Neutrophil (primary cell): Measurements from ENCODE around the gene PVALEF.

Source experiments
- H3K27ac ChIP-seq: fragments of 200-600 bp; sonication (generic); 2 replicates; pipeline ENCODE4 v1.5.1; 2016; ENCODE audit warnings: mild to moderate bottlenecking, moderate library complexity
- H3K27me3 ChIP-seq: fragments of 200-600 bp; sonication (generic); 2 replicates; pipeline ENCODE4 v1.6.0; 2016; ENCODE audit warnings: mild to moderate bottlenecking
- H3K36me3 ChIP-seq: fragments of 200-600 bp; sonication (generic); 2 replicates; pipeline ENCODE4 v1.5.1; 2017
- H3K4me1 ChIP-seq, 2 experiments: fragments of 200-600 bp in 1 of 2; sonication (generic) in 1 of 2; 1 replicate in 1 of 2; 2 replicates in 1 of 2; pipeline versions ENCODE4 v1.5.1 to v1.6.1; 2013 to 2016; ENCODE audit warnings: low read depth in 1 of 2, low read length in 1 of 2, mild to moderate bottlenecking in 1 of 2, moderate library complexity in 1 of 2; ENCODE audit not compliant: control insufficient read depth in 1 of 2, insufficient read depth in 1 of 2
- H3K4me3 ChIP-seq, 2 experiments: fragments of 200-600 bp in 1 of 2; sonication (generic) in 1 of 2; 1 replicate in 1 of 2; 2 replicates in 1 of 2; pipeline ENCODE4 v1.5.1; 2013 to 2016; ENCODE audit warnings: low read depth in 1 of 2, low read length in 1 of 2, mild to moderate bottlenecking in 1 of 2, moderate library complexity in 1 of 2
- H3K9me3 ChIP-seq: fragments of 200-600 bp; sonication (generic); 2 replicates; pipeline ENCODE4 v1.5.1; 2016
- TF ChIP-seq, protein P1 (sequence below): fragments of 200-600 bp; sonication (generic); IDR thresholded peaks from 2 replicates; pipeline ENCODE4 v1.5.1; 2016; ENCODE audit warnings: antibody characterized with exemption

Gene PVALEF

GRCh38 chr17:81199482-81199830 is 34.1 kb downstream of the PVALEF start:
- TF ChIP-seq, protein P1, sequence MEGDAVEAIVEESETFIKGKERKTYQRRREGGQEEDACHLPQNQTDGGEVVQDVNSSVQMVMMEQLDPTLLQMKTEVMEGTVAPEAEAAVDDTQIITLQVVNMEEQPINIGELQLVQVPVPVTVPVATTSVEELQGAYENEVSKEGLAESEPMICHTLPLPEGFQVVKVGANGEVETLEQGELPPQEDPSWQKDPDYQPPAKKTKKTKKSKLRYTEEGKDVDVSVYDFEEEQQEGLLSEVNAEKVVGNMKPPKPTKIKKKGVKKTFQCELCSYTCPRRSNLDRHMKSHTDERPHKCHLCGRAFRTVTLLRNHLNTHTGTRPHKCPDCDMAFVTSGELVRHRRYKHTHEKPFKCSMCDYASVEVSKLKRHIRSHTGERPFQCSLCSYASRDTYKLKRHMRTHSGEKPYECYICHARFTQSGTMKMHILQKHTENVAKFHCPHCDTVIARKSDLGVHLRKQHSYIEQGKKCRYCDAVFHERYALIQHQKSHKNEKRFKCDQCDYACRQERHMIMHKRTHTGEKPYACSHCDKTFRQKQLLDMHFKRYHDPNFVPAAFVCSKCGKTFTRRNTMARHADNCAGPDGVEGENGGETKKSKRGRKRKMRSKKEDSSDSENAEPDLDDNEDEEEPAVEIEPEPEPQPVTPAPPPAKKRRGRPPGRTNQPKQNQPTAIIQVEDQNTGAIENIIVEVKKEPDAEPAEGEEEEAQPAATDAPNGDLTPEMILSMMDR: no peak
- Histone ChIP-seq H3K9me3 (no peaks in the 10 kb centered on the region), H3K27me3 (no peaks in the 10 kb centered on the region), H3K4me3 (no peak overlapping the region), H3K27ac (no peak overlapping the region), H3K4me1 (peaks cover 0 to 3% of the 10 kb centered on the region in 2 experiments), H3K36me3 (peaks cover 33% of the 10 kb centered on the region)

DNA sequence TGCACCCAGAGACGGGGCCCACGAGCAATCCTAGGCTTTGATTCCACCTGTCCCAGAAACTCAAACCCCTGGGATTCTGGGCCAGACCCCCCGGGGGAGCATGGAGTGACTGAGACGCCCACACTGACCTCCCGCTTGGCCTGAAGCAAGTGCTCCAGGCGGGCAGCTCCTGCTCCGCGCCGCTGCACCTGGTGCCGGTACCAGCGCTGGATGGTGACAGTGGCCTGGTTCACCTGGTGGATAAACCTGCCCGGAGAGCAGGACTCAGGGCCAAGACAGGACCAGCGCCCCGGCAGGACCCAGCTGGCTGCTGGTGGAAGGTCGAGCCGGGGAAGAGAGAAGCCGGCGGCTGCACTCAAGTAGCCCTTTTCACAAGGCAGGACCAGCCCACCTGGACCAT is 34.9 kb downstream of the PVALEF start:
- no peaks in the 10 kb centered on the region for H3K27me3 ChIP-seq
- TF ChIP-seq, protein P1: no peak
- H3K4me3 ChIP-seq: no peak overlapping the region
- H3K4me1 ChIP-seq: peaks cover 0 to 3% of the 10 kb centered on the region in 2 experiments
- no peaks in the 10 kb centered on the region for H3K9me3 ChIP-seq
- H3K27ac ChIP-seq: no peak overlapping the region
- H3K36me3 ChIP-seq: peaks cover 33% of the 10 kb centered on the region

- peaks cover 0 to 3% of the 10 kb centered on the region in 2 experiments for H3K4me1 ChIP-seq
- no peak overlapping the region for H3K4me3 ChIP-seq
- H3K27me3 ChIP-seq: no peaks in the 10 kb centered on the region
- TF ChIP-seq, protein P1: peak; percentile 64
- H3K9me3 ChIP-seq: no peaks in the 10 kb centered on the region
- no peak overlapping the region for H3K27ac ChIP-seq
- H3K36me3 ChIP-seq: peaks cover 32% of the 10 kb centered on the region
Observed at GRCh38 chr17:81200695-81201580, 35.6 kb downstream of the PVALEF start.

- TF ChIP-seq, protein P1: no peak
- Histone ChIP-seq H3K27me3 (no peaks in the 10 kb centered on the region), H3K9me3 (no peaks in the 10 kb centered on the region), H3K27ac (no peak overlapping the region), H3K4me3 (no peak overlapping the region), H3K4me1 (peaks cover 0 to 3% of the 10 kb centered on the region in 2 experiments), H3K36me3 (peaks cover 21% of the 10 kb centered on the region)
Observed at GRCh38 chr17:81202318-81202717, 37.0 kb downstream of the PVALEF start.

GRCh38 chr17:81203136-81203535 is 37.8 kb downstream of the PVALEF start:
- Histone ChIP-seq H3K27me3 (no peaks in the 10 kb centered on the region), H3K4me1 (peaks cover 0 to 3% of the 10 kb centered on the region in 2 experiments)

More at GRCh38 chr17:81203136-81203535, 37.8 kb downstream of the PVALEF start:
- no peak overlapping the region for H3K4me3 ChIP-seq
- no peaks in the 10 kb centered on the region for H3K9me3 ChIP-seq
- H3K27ac ChIP-seq: no peak overlapping the region
- TF ChIP-seq, protein P1: no peak
- peaks cover 20% of the 10 kb centered on the region for H3K36me3 ChIP-seq
